Neuronal stem cell (in vitro differentiated cells): ENCODE results near the gene WDFY3.

Experiments used
- DNase-seq: peaks from one replicate; pipeline ENCODE4 v3.0.0-alpha.2; 2013; ENCODE audit warnings: low spot score
- H2AFZ ChIP-seq: one replicate; pipeline ENCODE4 v1.6.1; 2013; ENCODE audit warnings: mild to moderate bottlenecking, low read length, inconsistent platforms
- H2AK5ac ChIP-seq: 2 replicates; pipeline ENCODE4 v1.6.1; 2013; ENCODE audit warnings: low read depth, mild to moderate bottlenecking, inconsistent platforms, low read length, moderate library complexity, mixed read lengths
- H2BK120ac ChIP-seq: 2 replicates; pipeline ENCODE4 v1.6.1; 2013; ENCODE audit warnings: low read depth, mild to moderate bottlenecking, inconsistent platforms, low read length, moderate library complexity, mixed read lengths
- H2BK12ac ChIP-seq: one replicate; pipeline ENCODE4 v1.6.1; 2013; ENCODE audit warnings: low read length, inconsistent platforms
- H2BK15ac ChIP-seq: 2 replicates; pipeline ENCODE4 v1.6.1; 2013; ENCODE audit warnings: mild to moderate bottlenecking, low read length, inconsistent platforms, mixed read lengths
- H2BK5ac ChIP-seq: one replicate; pipeline ENCODE4 v1.6.1; 2013; ENCODE audit warnings: inconsistent platforms, mild to moderate bottlenecking, low read length, moderate library complexity
- H3K14ac ChIP-seq: one replicate; pipeline ENCODE4 v1.6.1; 2013; ENCODE audit warnings: low read length, inconsistent platforms
- H3K18ac ChIP-seq: 2 replicates; pipeline ENCODE4 v1.6.1; 2013; ENCODE audit warnings: low read length, inconsistent platforms
- H3K23ac ChIP-seq: 2 replicates; pipeline ENCODE4 v1.6.1; 2013; ENCODE audit warnings: low read depth, mild to moderate bottlenecking, mixed read lengths, low read length, inconsistent platforms; ENCODE audit not compliant: poor library complexity
- H3K27ac ChIP-seq: replicated peaks from 3 replicates; pipeline ENCODE4 v1.5.1; 2013; ENCODE audit warnings: low read length, inconsistent platforms
- H3K27me3 ChIP-seq, 3 experiments: 2 replicates each; pipeline ENCODE4 v1.6.1; 2013; ENCODE audit warnings: low read length in 3 of 3, mild to moderate bottlenecking in 2 of 3, inconsistent platforms in 1 of 3, low read depth in 1 of 3, mixed read lengths in 1 of 3, moderate library complexity in 1 of 3; ENCODE audit not compliant: control insufficient read depth in 3 of 3, insufficient read depth in 3 of 3
- H3K36me3 ChIP-seq, 2 donors: replicated peaks in 1 of 2; 2 replicates each; pipeline ENCODE4 v1.6.1; 2013; ENCODE audit warnings: low read length in 2 of 2; ENCODE audit not compliant: control insufficient read depth in 2 of 2, insufficient read depth in 2 of 2
- H3K4ac ChIP-seq: 2 replicates; pipeline ENCODE4 v1.6.1; 2013; ENCODE audit warnings: inconsistent platforms, mild to moderate bottlenecking, low read length, moderate library complexity
- H3K4me1 ChIP-seq, 2 donors: 1 replicate in 1 of 2; 2 replicates in 1 of 2; pipeline ENCODE4 v1.6.1; 2013; ENCODE audit warnings: low read length in 2 of 2, low read depth in 1 of 2; ENCODE audit not compliant: control insufficient read depth in 2 of 2, insufficient read depth in 1 of 2
- H3K4me2 ChIP-seq: one replicate; pipeline ENCODE4 v1.6.1; 2013; ENCODE audit warnings: mild to moderate bottlenecking, low read length, inconsistent platforms; ENCODE audit not compliant: insufficient read depth, poor library complexity, severe bottlenecking
- H3K4me3 ChIP-seq, 2 donors: 2 replicates each; pipeline ENCODE4 v1.5.1; 2013; ENCODE audit warnings: low read length in 2 of 2, mild to moderate bottlenecking in 2 of 2, inconsistent platforms in 1 of 2, moderate library complexity in 1 of 2
- H3K79me1 ChIP-seq: one replicate; pipeline ENCODE4 v1.6.1; 2013; ENCODE audit warnings: low read depth, mild to moderate bottlenecking, inconsistent platforms, low read length, moderate library complexity
- H3K9ac ChIP-seq: one replicate; pipeline ENCODE4 v1.6.1; 2013; ENCODE audit warnings: mild to moderate bottlenecking, low read depth, low read length, inconsistent platforms; ENCODE audit not compliant: poor library complexity
- H3K9me3 ChIP-seq, 2 donors: replicated peaks in 1 of 2; 2 replicates each; pipeline versions ENCODE3 to v1.6.1; 2013; ENCODE audit warnings: low read length in 2 of 2, mild to moderate bottlenecking in 2 of 2, inconsistent platforms in 1 of 2, low read depth in 1 of 2, mixed read lengths in 1 of 2, moderate library complexity in 1 of 2; ENCODE audit not compliant: control insufficient read depth in 2 of 2, insufficient read depth in 1 of 2
- H4K8ac ChIP-seq: one replicate; pipeline ENCODE4 v1.6.1; 2013; ENCODE audit warnings: low read depth, mild to moderate bottlenecking, inconsistent platforms, low read length, moderate library complexity
- H4K91ac ChIP-seq: one replicate; pipeline ENCODE4 v1.6.1; 2013; ENCODE audit warnings: low read length, low read depth, mild to moderate bottlenecking, inconsistent platforms; ENCODE audit not compliant: poor library complexity
- WGBS, 2 donors: extraction: QIAGEN DNeasy Blood & Tissue Kit; methylation state at CpG; one replicate each; pipeline ENCODE4 v1.1.7; 2013; ENCODE audit warnings: missing lambda C conversion rate in 2 of 2, mixed read lengths in 1 of 2; ENCODE audit not compliant: insufficient read length in 2 of 2, insufficient replicate concordance in 1 of 2; ENCODE audit errors: extremely low coverage in 2 of 2; 5-methylcytosine and 5-hydroxymethylcytosine counted together

The WDFY3 gene

GRCh38 chr4:84964995-84965552 lies 1.4 kb downstream of the WDFY3 start:
- no peak overlapping the region for H2AK5ac ChIP-seq
- H2BK5ac ChIP-seq: no peak overlapping the region
- DNase-seq: no peak
- H2BK120ac ChIP-seq: no peak overlapping the region
- H3K4me2 ChIP-seq: peak overlapping the region; percentile 46
- peaks cover 0 to 5% of the 10 kb centered on the region in 2 donors for H3K9me3 ChIP-seq
- peak overlapping the region; percentile 85 for H3K9ac ChIP-seq
- H2AFZ ChIP-seq: peak overlapping the region; percentile 86
- no peak overlapping the region for H2BK15ac ChIP-seq
- H3K4me1 ChIP-seq: peaks cover 4 to 16% of the 10 kb centered on the region in 2 donors
- no peaks in the 10 kb centered on the region for H3K27me3 ChIP-seq
- WGBS, 2 donors: no CpG with 5 or more reads among the region's 6 CpGs
- peak overlapping the region; percentile 22 for H3K27ac ChIP-seq
- H3K18ac ChIP-seq: no peak overlapping the region
- no peak overlapping the region for H3K14ac ChIP-seq
- peaks cover 0 to 10% of the 10 kb centered on the region in 2 donors for H3K36me3 ChIP-seq
- no peak overlapping the region for H3K4ac ChIP-seq
- H4K8ac ChIP-seq: no peak overlapping the region
- H3K23ac ChIP-seq: no peak overlapping the region
- H4K91ac ChIP-seq: no peak overlapping the region
- peak overlapping the region; percentile 79 to 99 for H3K4me3 ChIP-seq
- H2BK12ac ChIP-seq: no peak overlapping the region
- H3K79me1 ChIP-seq: no peaks in the 10 kb centered on the region

- H4K8ac ChIP-seq: no peak overlapping the region
- H4K91ac ChIP-seq: no peak overlapping the region
- H3K36me3 ChIP-seq: peaks cover 0 to 10% of the 10 kb centered on the region in 2 donors
- no peak overlapping the region for H2AK5ac ChIP-seq
- no peak overlapping the region for H3K4ac ChIP-seq
- no peak overlapping the region for H2BK12ac ChIP-seq
- peaks cover 0 to 1% of the 10 kb centered on the region in 2 donors for H3K4me1 ChIP-seq
- no peaks in the 10 kb centered on the region for H3K27me3 ChIP-seq
- H3K23ac ChIP-seq: no peak overlapping the region
- no peak overlapping the region for H2BK120ac ChIP-seq
- H3K79me1 ChIP-seq: no peaks in the 10 kb centered on the region
- WGBS, 2 donors: no CpG with 5 or more reads among the region's 5 CpGs
- H3K14ac ChIP-seq: no peak overlapping the region
- H2BK5ac ChIP-seq: no peak overlapping the region
- H3K9me3 ChIP-seq: peaks cover 0 to 5% of the 10 kb centered on the region in 2 donors
- no peak overlapping the region for H2BK15ac ChIP-seq
- no peak overlapping the region for H3K9ac ChIP-seq
- H3K4me3 ChIP-seq: no peak overlapping the region
- H3K27ac ChIP-seq: no peak overlapping the region
- H2AFZ ChIP-seq: no peak overlapping the region
- DNase-seq: no peak
- H3K18ac ChIP-seq: no peak overlapping the region
- H3K4me2 ChIP-seq: no peak overlapping the region
These were observed 4.4 kb downstream of the WDFY3 start for GRCh38 chr4:84962102-84962501.

- H3K18ac ChIP-seq: no peak overlapping the region
- H3K36me3 ChIP-seq: peaks cover 0 to 2% of the 10 kb centered on the region in 2 donors
- H3K9ac ChIP-seq: no peak overlapping the region
- H3K14ac ChIP-seq: no peak overlapping the region
- no peak overlapping the region for H4K8ac ChIP-seq
- H3K4me1 ChIP-seq: peaks cover 3 to 5% of the 10 kb centered on the region in 2 donors
- H3K79me1 ChIP-seq: no peaks in the 10 kb centered on the region
- no peak overlapping the region for H4K91ac ChIP-seq
- H3K4me2 ChIP-seq: no peak overlapping the region
- H2BK15ac ChIP-seq: no peak overlapping the region
- no peak overlapping the region for H3K27ac ChIP-seq
- no peak overlapping the region for H2BK5ac ChIP-seq
- no peak for DNase-seq
- no peak overlapping the region for H3K4me3 ChIP-seq
- H3K9me3 ChIP-seq: no peaks in the 10 kb centered on the region
- H2BK120ac ChIP-seq: no peak overlapping the region
- no peak overlapping the region for H3K4ac ChIP-seq
- no peak overlapping the region for H2AK5ac ChIP-seq
- no peak overlapping the region for H2BK12ac ChIP-seq
- no peak overlapping the region for H2AFZ ChIP-seq
- no peak overlapping the region for H3K23ac ChIP-seq
- no peaks in the 10 kb centered on the region for H3K27me3 ChIP-seq
These were observed 8.1 kb downstream of the WDFY3 start for GRCh38 chr4:84958434-84958833.

- no peak overlapping the region for H3K23ac ChIP-seq
- no peaks in the 10 kb centered on the region for H3K9me3 ChIP-seq
- no peak overlapping the region for H3K4me3 ChIP-seq
- H2BK5ac ChIP-seq: no peak overlapping the region
- no peak overlapping the region for H2AK5ac ChIP-seq
- no peaks in the 10 kb centered on the region for H3K36me3 ChIP-seq
- no peak overlapping the region for H3K14ac ChIP-seq
- H3K4ac ChIP-seq: no peak overlapping the region
- H3K79me1 ChIP-seq: no peaks in the 10 kb centered on the region
- H2BK12ac ChIP-seq: no peak overlapping the region
- peaks cover 3 to 5% of the 10 kb centered on the region in 2 donors for H3K4me1 ChIP-seq
- H2BK120ac ChIP-seq: no peak overlapping the region
- H3K9ac ChIP-seq: no peak overlapping the region
- H3K27ac ChIP-seq: no peak overlapping the region
- no peak overlapping the region for H3K4me2 ChIP-seq
- DNase-seq: no peak
- H2AFZ ChIP-seq: no peak overlapping the region
- H4K91ac ChIP-seq: no peak overlapping the region
- no CpG with 5 or more reads among the region's 4 CpGs for WGBS, 2 donors
- no peak overlapping the region for H2BK15ac ChIP-seq
- H3K27me3 ChIP-seq: no peaks in the 10 kb centered on the region
- no peak overlapping the region for H3K18ac ChIP-seq
- no peak overlapping the region for H4K8ac ChIP-seq
These were observed 8.7 kb downstream of the WDFY3 start for GRCh38 chr4:84957514-84958420.
